ENCODE data around the gene OXSR1. TPM values are rescaled to one million over a fixed set of nuclear protein-coding genes. Genes with fewer than 3 reads are reported as not detected.
A peak's percentile ranks its signal among the peaks of the same experiment; 100 is the strongest.

Gene OXSR1
- total and polyA plus RNA-seq, 2 of the 13 experiments (the other 11 are each of a cell fraction or from before 2014, with no cell fraction given): 27.4 to 32.6 TPM

DNA sequence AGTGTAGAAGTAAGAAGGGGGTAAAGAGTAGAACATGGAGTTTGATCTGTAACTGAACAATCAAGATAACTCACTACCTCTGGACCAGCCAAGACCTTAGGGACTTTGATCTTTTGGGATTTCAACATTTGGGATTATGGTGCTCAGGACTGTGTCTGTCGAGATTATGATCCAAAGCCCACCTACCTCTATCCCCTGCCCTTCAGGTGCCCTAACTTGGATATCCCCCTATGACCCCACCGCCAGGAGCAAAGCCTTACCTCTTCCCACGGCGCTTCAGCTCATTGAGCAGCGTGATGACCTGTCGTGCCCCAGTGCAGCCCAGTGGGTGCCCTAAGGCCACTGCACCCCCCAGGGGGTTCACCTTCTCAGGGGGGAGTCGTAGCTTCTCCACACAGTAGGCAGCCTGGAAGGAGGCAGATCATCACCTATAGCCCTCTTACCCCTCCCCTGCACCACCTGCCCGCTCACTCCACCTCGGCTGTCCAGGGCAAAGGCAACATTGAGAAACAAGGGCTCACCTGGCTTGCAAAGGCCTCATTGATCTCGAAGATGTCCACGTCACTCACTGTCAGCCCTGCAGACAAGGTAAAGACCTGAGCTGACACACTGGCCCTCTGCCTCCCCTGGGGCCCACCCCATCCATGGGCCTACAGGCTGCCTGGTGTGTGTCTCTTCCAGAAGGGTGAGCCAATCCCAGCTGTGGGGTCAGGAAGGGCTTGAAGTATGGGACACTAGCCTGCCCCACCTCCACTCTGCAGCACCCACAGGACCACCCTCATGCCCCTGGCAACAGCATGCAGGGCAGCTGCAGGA lies 39.8 kb upstream of the OXSR1 start (continued):
- TF ChIP-seq IKZF4 (CRISPR knock-in tag; IDR thresholded peaks at IDR 0.05; ENCODE audit: borderline replicate concordance, low read depth, not compliant biosample characterization) (no peak), ZNF235 (CRISPR knock-in tag; IDR thresholded peaks at IDR 0.05; ENCODE audit: borderline replicate concordance) (no peak), ZNF256 (CRISPR knock-in tag; conservative IDR thresholded peaks at IDR 0.05) (no peak), RBFOX2 (IDR thresholded peaks at IDR 0.05; ENCODE audit: low read depth, low read length) (peak; percentile 41; the same call in 1 of the 2 replicates), HNF4G (IDR thresholded peaks at IDR 0.05; ENCODE audit: borderline replicate concordance, low read depth, low read length) (peak; percentile 52; the same call in 1 of the 2 replicates), HNF4G (CRISPR knock-in tag; IDR thresholded peaks at IDR 0.05; ENCODE audit: borderline replicate concordance, low read depth) (no peak), SRF (IDR thresholded peaks at IDR 0.05; ENCODE audit: low read depth, low read length) (no peak), ZFP62 (CRISPR knock-in tag; IDR thresholded peaks at IDR 0.05) (no peak), KDM5B (CRISPR knock-in tag; IDR thresholded peaks at IDR 0.05; ENCODE audit: borderline replicate concordance) (0 out of 2 replicates have a peak, but pooled peaks have one; percentile 22), KLF15 (CRISPR knock-in tag; IDR thresholded peaks at IDR 0.05; ENCODE audit: borderline replicate concordance) (no peak), ZNF629 (CRISPR knock-in tag; conservative IDR thresholded peaks at IDR 0.05) (no peak)
- TF ChIP-seq, protein P1, sequence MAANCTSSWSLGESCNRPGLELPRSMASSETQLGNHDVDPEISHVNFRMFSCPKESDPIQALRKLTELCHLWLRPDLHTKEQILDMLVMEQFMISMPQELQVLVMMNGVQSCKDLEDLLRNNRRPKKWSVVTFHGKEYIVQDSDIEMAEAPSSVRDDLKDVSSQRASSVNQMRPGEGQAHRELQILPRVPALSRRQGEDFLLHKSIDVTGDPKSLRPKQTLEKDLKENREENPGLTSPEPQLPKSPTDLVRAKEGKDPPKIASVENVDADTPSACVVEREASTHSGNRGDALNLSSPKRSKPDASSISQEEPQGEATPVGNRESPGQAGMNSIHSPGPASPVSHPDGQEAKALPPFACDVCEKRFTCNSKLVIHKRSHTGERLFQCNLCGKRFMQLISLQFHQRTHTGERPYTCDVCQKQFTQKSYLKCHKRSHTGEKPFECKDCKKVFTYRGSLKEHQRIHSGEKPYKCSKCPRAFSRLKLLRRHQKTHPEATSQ (CRISPR knock-in tag; IDR thresholded peaks at IDR 0.05; ENCODE audit: borderline replicate concordance): no peak
- TF ChIP-seq, protein P2, sequence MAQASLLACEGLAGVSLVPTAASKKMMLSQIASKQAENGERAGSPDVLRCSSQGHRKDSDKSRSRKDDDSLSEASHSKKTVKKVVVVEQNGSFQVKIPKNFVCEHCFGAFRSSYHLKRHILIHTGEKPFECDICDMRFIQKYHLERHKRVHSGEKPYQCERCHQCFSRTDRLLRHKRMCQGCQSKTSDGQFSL (CRISPR knock-in tag; IDR thresholded peaks at IDR 0.05): peak; percentile 63; the same call in 1 of the 2 replicates
- TF ChIP-seq, protein P3, sequence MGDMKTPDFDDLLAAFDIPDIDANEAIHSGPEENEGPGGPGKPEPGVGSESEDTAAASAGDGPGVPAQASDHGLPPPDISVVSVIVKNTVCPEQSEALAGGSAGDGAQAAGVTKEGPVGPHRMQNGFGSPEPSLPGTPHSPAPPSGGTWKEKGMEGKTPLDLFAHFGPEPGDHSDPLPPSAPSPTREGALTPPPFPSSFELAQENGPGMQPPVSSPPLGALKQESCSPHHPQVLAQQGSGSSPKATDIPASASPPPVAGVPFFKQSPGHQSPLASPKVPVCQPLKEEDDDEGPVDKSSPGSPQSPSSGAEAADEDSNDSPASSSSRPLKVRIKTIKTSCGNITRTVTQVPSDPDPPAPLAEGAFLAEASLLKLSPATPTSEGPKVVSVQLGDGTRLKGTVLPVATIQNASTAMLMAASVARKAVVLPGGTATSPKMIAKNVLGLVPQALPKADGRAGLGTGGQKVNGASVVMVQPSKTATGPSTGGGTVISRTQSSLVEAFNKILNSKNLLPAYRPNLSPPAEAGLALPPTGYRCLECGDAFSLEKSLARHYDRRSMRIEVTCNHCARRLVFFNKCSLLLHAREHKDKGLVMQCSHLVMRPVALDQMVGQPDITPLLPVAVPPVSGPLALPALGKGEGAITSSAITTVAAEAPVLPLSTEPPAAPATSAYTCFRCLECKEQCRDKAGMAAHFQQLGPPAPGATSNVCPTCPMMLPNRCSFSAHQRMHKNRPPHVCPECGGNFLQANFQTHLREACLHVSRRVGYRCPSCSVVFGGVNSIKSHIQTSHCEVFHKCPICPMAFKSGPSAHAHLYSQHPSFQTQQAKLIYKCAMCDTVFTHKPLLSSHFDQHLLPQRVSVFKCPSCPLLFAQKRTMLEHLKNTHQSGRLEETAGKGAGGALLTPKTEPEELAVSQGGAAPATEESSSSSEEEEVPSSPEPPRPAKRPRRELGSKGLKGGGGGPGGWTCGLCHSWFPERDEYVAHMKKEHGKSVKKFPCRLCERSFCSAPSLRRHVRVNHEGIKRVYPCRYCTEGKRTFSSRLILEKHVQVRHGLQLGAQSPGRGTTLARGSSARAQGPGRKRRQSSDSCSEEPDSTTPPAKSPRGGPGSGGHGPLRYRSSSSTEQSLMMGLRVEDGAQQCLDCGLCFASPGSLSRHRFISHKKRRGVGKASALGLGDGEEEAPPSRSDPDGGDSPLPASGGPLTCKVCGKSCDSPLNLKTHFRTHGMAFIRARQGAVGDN (CRISPR knock-in tag; IDR thresholded peaks at IDR 0.05): peak; percentile 65
- TF ChIP-seq, protein P4, sequence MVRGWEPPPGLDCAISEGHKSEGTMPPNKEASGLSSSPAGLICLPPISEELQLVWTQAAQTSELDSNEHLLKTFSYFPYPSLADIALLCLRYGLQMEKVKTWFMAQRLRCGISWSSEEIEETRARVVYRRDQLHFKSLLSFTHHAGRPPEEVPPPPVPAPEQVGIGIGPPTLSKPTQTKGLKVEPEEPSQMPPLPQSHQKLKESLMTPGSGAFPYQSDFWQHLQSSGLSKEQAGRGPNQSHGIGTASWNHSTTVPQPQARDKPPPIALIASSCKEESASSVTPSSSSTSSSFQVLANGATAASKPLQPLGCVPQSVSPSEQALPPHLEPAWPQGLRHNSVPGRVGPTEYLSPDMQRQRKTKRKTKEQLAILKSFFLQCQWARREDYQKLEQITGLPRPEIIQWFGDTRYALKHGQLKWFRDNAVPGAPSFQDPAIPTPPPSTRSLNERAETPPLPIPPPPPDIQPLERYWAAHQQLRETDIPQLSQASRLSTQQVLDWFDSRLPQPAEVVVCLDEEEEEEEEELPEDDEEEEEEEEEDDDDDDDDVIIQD (CRISPR knock-in tag; IDR thresholded peaks at IDR 0.05; ENCODE audit: low read depth): no peak
- TF ChIP-seq, protein P5, sequence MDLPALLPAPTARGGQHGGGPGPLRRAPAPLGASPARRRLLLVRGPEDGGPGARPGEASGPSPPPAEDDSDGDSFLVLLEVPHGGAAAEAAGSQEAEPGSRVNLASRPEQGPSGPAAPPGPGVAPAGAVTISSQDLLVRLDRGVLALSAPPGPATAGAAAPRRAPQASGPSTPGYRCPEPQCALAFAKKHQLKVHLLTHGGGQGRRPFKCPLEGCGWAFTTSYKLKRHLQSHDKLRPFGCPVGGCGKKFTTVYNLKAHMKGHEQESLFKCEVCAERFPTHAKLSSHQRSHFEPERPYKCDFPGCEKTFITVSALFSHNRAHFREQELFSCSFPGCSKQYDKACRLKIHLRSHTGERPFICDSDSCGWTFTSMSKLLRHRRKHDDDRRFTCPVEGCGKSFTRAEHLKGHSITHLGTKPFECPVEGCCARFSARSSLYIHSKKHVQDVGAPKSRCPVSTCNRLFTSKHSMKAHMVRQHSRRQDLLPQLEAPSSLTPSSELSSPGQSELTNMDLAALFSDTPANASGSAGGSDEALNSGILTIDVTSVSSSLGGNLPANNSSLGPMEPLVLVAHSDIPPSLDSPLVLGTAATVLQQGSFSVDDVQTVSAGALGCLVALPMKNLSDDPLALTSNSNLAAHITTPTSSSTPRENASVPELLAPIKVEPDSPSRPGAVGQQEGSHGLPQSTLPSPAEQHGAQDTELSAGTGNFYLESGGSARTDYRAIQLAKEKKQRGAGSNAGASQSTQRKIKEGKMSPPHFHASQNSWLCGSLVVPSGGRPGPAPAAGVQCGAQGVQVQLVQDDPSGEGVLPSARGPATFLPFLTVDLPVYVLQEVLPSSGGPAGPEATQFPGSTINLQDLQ (CRISPR knock-in tag; IDR thresholded peaks at IDR 0.05): no peak
